Natural killer cell (primary cell): ENCODE results near the gene SAMD14. TPM values are rescaled to one million over a fixed set of nuclear protein-coding genes. Genes with fewer than 3 reads are reported as not detected.

Experiments used
- ATAC-seq, 3 donors: fragments of 150-1000 bp in 2 of 3; fragments of 200-7000 bp in 1 of 3; cut with Tn5 transposase; 1 replicate in 1 of 3; 2 replicates in 2 of 3; pipeline ENCODE4 v1.10.0; 2021; ENCODE audit warnings: mild to moderate bottlenecking in 2 of 3, moderate library complexity in 2 of 3
- DNase-seq, 2 donors: peaks; one replicate each; pipeline versions ENCODE4 v3.0.0 to v3.0.0-alpha.2; 2013 to 2021; ENCODE audit warnings: mixed read lengths in 1 of 2
- H3K27ac ChIP-seq: one replicate; pipeline ENCODE4 v1.5.1; 2013; ENCODE audit warnings: mild to moderate bottlenecking, low read length
- H3K27me3 ChIP-seq: one replicate; pipeline ENCODE4 v1.6.1; 2013; ENCODE audit warnings: low read length; ENCODE audit not compliant: control insufficient read depth, insufficient read depth
- H3K36me3 ChIP-seq: one replicate; pipeline ENCODE4 v1.6.1; 2013; ENCODE audit warnings: low read length; ENCODE audit not compliant: control insufficient read depth, insufficient read depth
- H3K4me1 ChIP-seq: one replicate; pipeline ENCODE4 v1.6.1; 2013; ENCODE audit warnings: low read length; ENCODE audit not compliant: control insufficient read depth, insufficient read depth
- H3K4me3 ChIP-seq: one replicate; pipeline ENCODE4 v1.5.1; 2013; ENCODE audit warnings: low read length
- H3K9me3 ChIP-seq: one replicate; pipeline ENCODE4 v1.6.1; 2013; ENCODE audit warnings: low read length; ENCODE audit not compliant: control insufficient read depth, insufficient read depth
- H3K27ac Mint-ChIP-seq, 2 donors: one replicate each; pipeline ENCODE4 v1.8.0; 2022; ENCODE audit warnings: mild to moderate bottlenecking in 2 of 2, mixed read lengths in 2 of 2, moderate library complexity in 1 of 2
- H3K27me3 Mint-ChIP-seq, 2 donors: one replicate each; pipeline ENCODE4 v1.8.0; 2022; ENCODE audit warnings: low read depth in 2 of 2, mixed read lengths in 2 of 2
- H3K36me3 Mint-ChIP-seq: one replicate; pipeline ENCODE4 v1.8.0; 2022; ENCODE audit warnings: mixed read lengths
- H3K4me1 Mint-ChIP-seq, 2 donors: one replicate each; pipeline ENCODE4 v1.8.0; 2022; ENCODE audit warnings: mixed read lengths in 2 of 2
- H3K4me3 Mint-ChIP-seq: one replicate; pipeline ENCODE4 v1.8.0; 2022; ENCODE audit warnings: mild to moderate bottlenecking, moderate library complexity, mixed read lengths
- H3K9me3 Mint-ChIP-seq, 2 donors: one replicate each; pipeline ENCODE4 v1.8.0; 2022; ENCODE audit warnings: mixed read lengths in 2 of 2
- WGBS: methylation state at CpG from one replicate; pipeline ENCODE4 v1.1.7; 2013; ENCODE audit warnings: missing lambda C conversion rate; ENCODE audit not compliant: insufficient coverage; 5-methylcytosine and 5-hydroxymethylcytosine counted together
- intact Hi-C: fragments of 100-400 bp; cut with micrococcal nuclease; formaldehyde crosslinking; loops from one replicate; pipeline ENCODE4 v1.14.2; 2022
- total RNA-seq, 4 donors: library from RNA; stranded (reverse); fragments of 120-200 nt in 1 of 4; gene quantifications; one replicate each; pipeline versions ENCODE4 v1.2.3 to v1.2.4, GENCODE V29; 2013 to 2022
- TF ChIP-seq, protein P1 (sequence below): fragments of 200-600 bp; IDR thresholded peaks from one replicate; pipeline ENCODE4 v1.8.0; 2022; ENCODE audit warnings: antibody characterized with exemption

The SAMD14 gene
- total RNA-seq, 3 donors from 2014 or later (not counting 1 experiment from before 2014, with no cell fraction given): 1.1 to 2.1 (median 1.5) TPM

GRCh38 chr17:50162466-50163254 lies 32.7 kb upstream of the SAMD14 start:
- DNase-seq (peak in 1 of 2 donors; percentile 36), ATAC-seq (no peak)
- Mint-ChIP-seq H3K9me3 (no peaks in the 10 kb centered on the region), H3K27me3 (peaks cover 0 to 9% of the 10 kb centered on the region in 2 donors), H3K36me3 (no peaks in the 10 kb centered on the region), H3K4me1 (peaks cover 23 to 27% of the 10 kb centered on the region in 2 donors), H3K4me3 (peak overlapping the region; percentile 6), H3K27ac (no peak overlapping the region)
- no peaks in the 10 kb centered on the region for H3K27me3 ChIP-seq
- intact Hi-C loops: no loop called here
- TF ChIP-seq, protein P1, sequence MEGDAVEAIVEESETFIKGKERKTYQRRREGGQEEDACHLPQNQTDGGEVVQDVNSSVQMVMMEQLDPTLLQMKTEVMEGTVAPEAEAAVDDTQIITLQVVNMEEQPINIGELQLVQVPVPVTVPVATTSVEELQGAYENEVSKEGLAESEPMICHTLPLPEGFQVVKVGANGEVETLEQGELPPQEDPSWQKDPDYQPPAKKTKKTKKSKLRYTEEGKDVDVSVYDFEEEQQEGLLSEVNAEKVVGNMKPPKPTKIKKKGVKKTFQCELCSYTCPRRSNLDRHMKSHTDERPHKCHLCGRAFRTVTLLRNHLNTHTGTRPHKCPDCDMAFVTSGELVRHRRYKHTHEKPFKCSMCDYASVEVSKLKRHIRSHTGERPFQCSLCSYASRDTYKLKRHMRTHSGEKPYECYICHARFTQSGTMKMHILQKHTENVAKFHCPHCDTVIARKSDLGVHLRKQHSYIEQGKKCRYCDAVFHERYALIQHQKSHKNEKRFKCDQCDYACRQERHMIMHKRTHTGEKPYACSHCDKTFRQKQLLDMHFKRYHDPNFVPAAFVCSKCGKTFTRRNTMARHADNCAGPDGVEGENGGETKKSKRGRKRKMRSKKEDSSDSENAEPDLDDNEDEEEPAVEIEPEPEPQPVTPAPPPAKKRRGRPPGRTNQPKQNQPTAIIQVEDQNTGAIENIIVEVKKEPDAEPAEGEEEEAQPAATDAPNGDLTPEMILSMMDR: no peak
- H3K4me1 ChIP-seq: peaks cover 22% of the 10 kb centered on the region
- no peaks in the 10 kb centered on the region for H3K9me3 ChIP-seq
- no peak overlapping the region for H3K27ac ChIP-seq
- no peak overlapping the region for H3K4me3 ChIP-seq
- no peaks in the 10 kb centered on the region for H3K36me3 ChIP-seq
- 73% methylated on average over 7 of the region's 8 CpGs for WGBS

DNA sequence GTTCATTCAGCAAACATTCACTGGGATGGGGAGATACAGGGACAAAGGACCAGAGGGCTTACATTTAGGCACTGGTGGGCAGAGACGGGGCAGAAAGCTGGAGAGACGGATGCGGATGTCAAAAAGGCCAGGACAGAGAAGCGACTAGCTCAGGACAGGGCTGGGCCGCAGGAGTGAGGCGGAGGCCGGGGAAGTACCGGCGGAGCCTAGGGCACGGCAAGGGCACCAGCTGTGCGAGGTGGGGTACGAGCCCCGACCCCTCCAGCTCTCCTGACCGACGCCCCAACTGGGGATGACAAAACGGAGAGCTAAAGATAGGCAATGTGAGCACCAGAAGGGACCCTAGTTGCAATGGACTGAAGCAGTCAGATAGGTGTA lies 31.9 kb upstream of the SAMD14 start:
- 75% methylated on average over 16 of the region's 16 CpGs for WGBS
- Mint-ChIP-seq H3K9me3 (no peaks in the 10 kb centered on the region), H3K27ac (peak overlapping the region; percentile 19 to 73), H3K4me3 (peak overlapping the region; percentile 42), H3K4me1 (peaks cover 23 to 27% of the 10 kb centered on the region in 2 donors), H3K27me3 (peaks cover 0 to 9% of the 10 kb centered on the region in 2 donors), H3K36me3 (no peaks in the 10 kb centered on the region)
- no peaks in the 10 kb centered on the region for H3K27me3 ChIP-seq
- peaks cover 22% of the 10 kb centered on the region for H3K4me1 ChIP-seq
- TF ChIP-seq, protein P1: no peak
- H3K27ac ChIP-seq: no peak overlapping the region
- no peak for DNase-seq
- intact Hi-C loops: loop anchor here (1.0 to 2.0 kb wide), 2 partner anchors 22 to 67 kb away; partner anchors contain the start of gene PDK2
- H3K4me3 ChIP-seq: no peak overlapping the region
- no peaks in the 10 kb centered on the region for H3K36me3 ChIP-seq
- no peak for ATAC-seq
- no peaks in the 10 kb centered on the region for H3K9me3 ChIP-seq

DNA sequence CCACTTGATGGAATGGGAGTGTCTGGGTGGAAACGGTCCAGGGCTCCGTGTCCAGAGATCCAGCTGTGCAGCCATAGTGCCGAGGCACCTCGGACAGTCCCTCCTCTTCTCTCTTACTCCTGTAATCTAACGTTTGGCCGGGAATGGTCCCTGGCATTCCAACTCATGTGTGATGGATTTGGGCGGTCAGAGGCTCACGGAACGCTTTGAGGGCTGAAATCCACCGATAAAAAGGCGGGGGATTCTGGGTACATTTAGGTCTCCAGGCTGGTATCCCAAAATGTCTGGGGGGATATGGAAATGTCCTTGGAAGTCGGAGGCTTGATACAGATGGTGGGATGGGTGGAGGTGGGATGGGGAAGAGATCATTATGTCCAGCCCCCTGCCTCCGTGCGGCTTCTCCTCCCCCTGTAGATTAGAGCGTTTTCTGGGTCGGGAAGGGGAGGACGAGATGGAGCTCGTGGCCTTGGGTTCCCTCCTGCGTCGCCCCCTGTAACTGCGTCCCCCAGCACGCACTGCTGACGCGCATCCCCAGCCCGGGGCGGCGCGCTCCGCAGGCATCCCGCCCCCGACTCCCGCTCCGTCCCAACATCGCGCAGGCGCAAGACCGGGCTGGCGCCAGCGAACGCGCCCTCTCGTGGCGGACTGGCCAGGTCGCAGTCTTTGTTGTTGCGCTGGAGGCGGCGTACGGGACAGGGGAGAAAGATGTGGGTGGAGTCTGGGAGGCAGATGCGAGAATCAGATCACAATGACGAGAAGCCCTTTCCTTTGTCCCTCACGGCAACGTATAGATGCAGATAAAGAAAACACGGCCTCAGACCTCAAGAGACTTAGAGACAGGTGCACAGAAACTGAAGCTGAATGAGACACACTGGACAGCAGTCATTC lies 31.3 kb upstream of the SAMD14 start:
- Histone ChIP-seq H3K4me3 (peak overlapping the region; percentile 30), H3K9me3 (no peaks in the 10 kb centered on the region), H3K36me3 (no peaks in the 10 kb centered on the region), H3K4me1 (peaks cover 22% of the 10 kb centered on the region), H3K27ac (no peak overlapping the region), H3K27me3 (no peaks in the 10 kb centered on the region)
- 2% methylated on average over 52 of the region's 53 CpGs for WGBS
- intact Hi-C loops: loop anchor here (1.0 to 2.0 kb wide), 2 partner anchors 21 to 66 kb away; partner anchors contain the start of gene PDK2
- peaks cover 23 to 27% of the 10 kb centered on the region in 2 donors for H3K4me1 Mint-ChIP-seq
- ATAC-seq (peak; percentile 99), DNase-seq (peak; percentile 91 to 98)
- TF ChIP-seq, protein P1: peak; percentile 94
- H3K36me3 Mint-ChIP-seq: no peaks in the 10 kb centered on the region
- H3K9me3 Mint-ChIP-seq: no peaks in the 10 kb centered on the region
- peak overlapping the region; percentile 42 for H3K4me3 Mint-ChIP-seq
- H3K27me3 Mint-ChIP-seq: peaks cover 0 to 9% of the 10 kb centered on the region in 2 donors
- H3K27ac Mint-ChIP-seq: peak overlapping the region; percentile 19 to 73
